Left lung (tissue), 10 donors: ENCODE results near the gene SP6. TPM values are rescaled to one million over a fixed set of nuclear protein-coding genes. Genes with fewer than 3 reads are reported as not detected.

Source experiments
- ATAC-seq: fragments of 200-7000 bp; cut with Tn5 transposase; one replicate; pipeline ENCODE4 v1.9.1; 2020; ENCODE audit warnings: moderate library complexity
- DNase-seq, 4 donors: peaks; one replicate each; pipeline ENCODE4 v3.0.0-alpha.2; 2013 to 2020
- H3K27ac ChIP-seq, 2 donors: fragments of 200-600 bp; sonication (generic) in 1 of 2; one replicate each; pipeline versions ENCODE4 v1.5.0 to v1.8.0; 2020 to 2021
- H3K27me3 ChIP-seq, 2 donors: fragments of 200-600 bp; sonication (generic) in 1 of 2; one replicate each; pipeline versions ENCODE4 v1.5.0 to v1.8.0; 2020 to 2021
- H3K36me3 ChIP-seq, 2 donors: fragments of 200-600 bp; sonication (generic) in 1 of 2; one replicate each; pipeline versions ENCODE4 v1.5.0 to v1.8.0; 2020 to 2021
- H3K4me1 ChIP-seq, 2 donors: fragments of 200-600 bp; one replicate each; pipeline ENCODE4 v1.8.0; 2021
- H3K4me3 ChIP-seq, 2 donors: fragments of 200-600 bp; sonication (generic) in 1 of 2; one replicate each; pipeline versions ENCODE4 v1.5.0 to v1.8.0; 2020 to 2021; ENCODE audit warnings: mild to moderate bottlenecking in 1 of 2
- H3K9me3 ChIP-seq, 2 donors: fragments of 200-600 bp; sonication (generic) in 1 of 2; one replicate each; pipeline versions ENCODE4 v1.5.0 to v1.8.0; 2020 to 2021
- CTCF ChIP-seq, 2 donors: fragments of 200-600 bp; sonication (generic) in 1 of 2; IDR thresholded peaks; one replicate each; pipeline versions ENCODE4 v1.5.0 to v1.8.0; 2021; ENCODE audit warnings: antibody characterized with exemption in 2 of 2
- intact Hi-C, 2 donors: fragments of 100-400 bp; cut with DNase I; formaldehyde crosslinking; loops; one replicate each; pipeline versions ENCODE4 v1.11.2 to v1.14.2; 2022
- polyA plus RNA-seq, 6 donors: library from polyadenylated mRNA; unstranded; fragments of 120-200 nt; gene quantifications; one replicate each; pipeline ENCODE4 v1.2.1, GENCODE V29; 2013; ENCODE audit not compliant: insufficient read length in 6 of 6
- total RNA-seq, 2 donors: library from RNA; stranded (reverse); fragmentation: NEBNext Ultra II Directional; extraction: Animal tissue kit (Norgen Biotek cat#: 25700); gene quantifications; one replicate each; pipeline ENCODE4 v1.2.1, GENCODE V29; 2021
- donor health status: DM: no; HTN: yes; CAD: no.
- donor health status: DM: no; HTN: no; CAD: no.

Gene SP6
- total and polyA plus RNA-seq, 8 donors: 0.79 to 6.7 (median 4.5) TPM

GRCh38 chr17:47801906-47802305 lies 49.1 kb downstream of the SP6 start:
- Histone ChIP-seq H3K4me3 (no peak overlapping the region), H3K27ac (no peak overlapping the region), H3K27me3 (peaks cover 0 to 10% of the 10 kb centered on the region in 2 donors), H3K4me1 (no peaks in the 10 kb centered on the region), H3K9me3 (no peaks in the 10 kb centered on the region), H3K36me3 (peaks cover 0 to 4% of the 10 kb centered on the region in 2 donors)
- ATAC-seq: no peak
- intact Hi-C loops: no loop called here
- TF ChIP-seq CTCF (IDR thresholded peaks at IDR 0.05): no peak
- DNase-seq: no peak

GRCh38 chr17:47801176-47801765 lies 49.7 kb downstream of the SP6 start:
- no peaks in the 10 kb centered on the region for H3K9me3 ChIP-seq
- TF ChIP-seq CTCF (IDR thresholded peaks at IDR 0.05): no peak

DNA sequence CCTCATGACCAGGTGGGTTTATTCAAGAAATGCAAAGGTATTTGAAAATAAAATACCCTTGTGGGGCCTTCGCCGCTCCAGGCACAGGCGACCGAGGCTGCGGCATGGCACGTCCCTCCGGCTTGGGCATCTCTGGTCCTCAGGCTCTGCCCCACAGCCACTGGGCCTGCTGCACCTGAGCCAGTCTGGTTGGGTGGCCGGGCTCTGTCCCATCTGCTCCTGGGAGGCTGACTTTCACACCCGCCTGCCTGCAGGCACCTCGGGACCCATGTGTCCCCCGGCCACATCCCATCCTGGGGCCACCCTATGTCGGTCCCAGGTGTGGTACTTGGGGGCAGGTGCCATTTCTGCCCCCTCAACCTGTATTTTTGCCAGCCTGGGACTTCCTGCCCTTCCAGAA lies 50.3 kb downstream of the SP6 start:
- DNase-seq (no peak), ATAC-seq (no peak)
- H3K27me3 ChIP-seq: peaks cover 0 to 10% of the 10 kb centered on the region in 2 donors
- no peak overlapping the region for H3K4me3 ChIP-seq
- H3K27ac ChIP-seq: no peak overlapping the region
- intact Hi-C loops: no loop called here
- no peak for TF ChIP-seq CTCF (IDR thresholded peaks at IDR 0.05)
- no peaks in the 10 kb centered on the region for H3K36me3 ChIP-seq
- H3K9me3 ChIP-seq: no peaks in the 10 kb centered on the region
- H3K4me1 ChIP-seq: no peaks in the 10 kb centered on the region

More at GRCh38 chr17:47801176-47801765, 49.7 kb downstream of the SP6 start:
- Histone ChIP-seq H3K36me3 (no peaks in the 10 kb centered on the region), H3K27me3 (peaks cover 0 to 10% of the 10 kb centered on the region in 2 donors), H3K4me1 (no peaks in the 10 kb centered on the region), H3K27ac (no peak overlapping the region), H3K4me3 (no peak overlapping the region)
- intact Hi-C loops: no loop called here
- no peak for DNase-seq
- no peak for ATAC-seq

DNA sequence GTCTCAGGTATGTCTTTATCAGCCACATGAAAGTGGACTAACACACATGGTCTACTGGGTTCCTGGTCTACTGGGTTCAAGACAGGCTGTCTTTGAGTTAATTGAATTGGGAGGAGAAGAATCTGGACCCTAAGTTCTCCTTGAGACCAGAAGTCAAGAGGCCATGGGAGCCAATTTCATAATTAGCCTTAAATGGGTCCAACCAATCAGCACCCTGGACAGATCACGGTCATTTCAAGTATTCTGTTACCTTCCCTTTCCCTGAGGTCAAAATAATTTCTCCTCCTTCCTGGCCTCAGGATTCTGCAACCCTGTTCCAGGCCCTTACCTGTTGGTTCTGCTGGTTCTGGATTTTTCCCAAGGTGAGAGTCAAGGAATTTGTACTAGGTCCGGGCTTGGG lies 53.2 kb downstream of the SP6 start:
- no peak overlapping the region for H3K27ac ChIP-seq
- H3K4me3 ChIP-seq: no peak overlapping the region
- no peaks in the 10 kb centered on the region for H3K36me3 ChIP-seq
- peaks cover 3 to 33% of the 10 kb centered on the region in 2 donors for H3K27me3 ChIP-seq
- DNase-seq (no peak), ATAC-seq (no peak)
- no peak for TF ChIP-seq CTCF (IDR thresholded peaks at IDR 0.05)
- no peaks in the 10 kb centered on the region for H3K9me3 ChIP-seq
- intact Hi-C loops: no loop called here
- no peaks in the 10 kb centered on the region for H3K4me1 ChIP-seq

Other genes starting within 250 kb of the SP6 start
- 100 to 1,000 TPM; 195 to 305 TPM for gene KPNB1, start 201.2 kb downstream of the SP6 start, total RNA-seq
- 100 to 1,000 TPM; 221 to 279 (median 248) TPM for gene KPNB1, start 201.2 kb downstream of the SP6 start, polyA plus RNA-seq
- 10 to 100 TPM; 10.6 to 14.2 TPM for gene TBKBP1, start 157.0 kb downstream of the SP6 start, total RNA-seq
- gene TBKBP1, start 157.0 kb downstream of the SP6 start, polyA plus RNA-seq: 10 to 100 TPM; 22.9 to 33.9 (median 29.3) TPM
- gene TBX21, start 117.9 kb downstream of the SP6 start, total RNA-seq: 1 to 10 TPM; 2.4 to 2.8 TPM
- under 1 TPM in 5 of 6 donors, not detected in 1; 0.25 to 0.58 (median 0.38) TPM for gene TBX21, start 117.9 kb downstream of the SP6 start, polyA plus RNA-seq
- gene OSBPL7, start 29.4 kb downstream of the SP6 start, total RNA-seq: 10 to 100 TPM; 20.3 to 36.4 TPM
- gene OSBPL7, start 29.4 kb downstream of the SP6 start, polyA plus RNA-seq: 10 to 100 TPM; 14.3 to 21.4 (median 17.6) TPM
- 10 to 100 TPM; 26.2 to 27.3 TPM for gene MRPL10, start 19.6 kb downstream of the SP6 start, total RNA-seq
- 10 to 100 TPM; 46.6 to 55.7 (median 51.2) TPM for gene MRPL10, start 19.6 kb downstream of the SP6 start, polyA plus RNA-seq
- gene LRRC46, start 19.5 kb downstream of the SP6 start, total RNA-seq: 1 to 10 TPM in 1 of 2 donors, under 1 TPM in 1; 0.44 to 6.7 TPM
- 10 to 100 TPM in 3 of 6 donors, 1 to 10 TPM in 3; 2.4 to 16.5 (median 9.9) TPM for gene LRRC46, start 19.5 kb downstream of the SP6 start, polyA plus RNA-seq
- gene SCRN2, start 9.9 kb downstream of the SP6 start, total RNA-seq: 10 to 100 TPM; 26.4 to 33.1 TPM
- gene SCRN2, start 9.9 kb downstream of the SP6 start, polyA plus RNA-seq: 10 to 100 TPM; 36.5 to 47.7 (median 43.4) TPM
- gene SP2, start 45.1 kb upstream of the SP6 start, total RNA-seq: 10 to 100 TPM; 14.2 to 15.2 TPM
- gene SP2, start 45.1 kb upstream of the SP6 start, polyA plus RNA-seq: 10 to 100 TPM; 21.2 to 23.0 (median 22.2) TPM
- gene PNPO, start 90.4 kb upstream of the SP6 start, total RNA-seq: 10 to 100 TPM; 36.4 to 40.0 TPM
- gene PNPO, start 90.4 kb upstream of the SP6 start, polyA plus RNA-seq: 10 to 100 TPM; 10.7 to 14.4 (median 11.9) TPM
- 10 to 100 TPM; 39.1 to 56.2 TPM for gene PRR15L, start 106.7 kb upstream of the SP6 start, total RNA-seq
- gene PRR15L, start 106.7 kb upstream of the SP6 start, polyA plus RNA-seq: 10 to 100 TPM; 28.2 to 43.3 (median 40.0) TPM
- gene CDK5RAP3, start 120.0 kb upstream of the SP6 start, total RNA-seq: 100 to 1,000 TPM; 144 to 149 TPM
- gene CDK5RAP3, start 120.0 kb upstream of the SP6 start, polyA plus RNA-seq: 100 to 1,000 TPM; 136 to 182 (median 166) TPM
- gene COPZ2, start 186.6 kb upstream of the SP6 start, total RNA-seq: 10 to 100 TPM; 25.9 to 48.6 TPM
- 10 to 100 TPM; 18.8 to 32.0 (median 23.3) TPM for gene COPZ2, start 186.6 kb upstream of the SP6 start, polyA plus RNA-seq
- 100 to 1,000 TPM; 165 to 173 TPM for gene NFE2L1, start 197.2 kb upstream of the SP6 start, total RNA-seq
- 100 to 1,000 TPM in 5 of 6 donors, 10 to 100 TPM in 1; 92.1 to 123 (median 111) TPM for gene NFE2L1, start 197.2 kb upstream of the SP6 start, polyA plus RNA-seq